Choroid plexus epithelial cell (primary cell): ENCODE measurements around the gene CCNF.

ENCODE experiments used
- DNase-seq: peaks from one replicate; pipeline ENCODE4 v3.0.0-alpha.2; 2010; ENCODE audit warnings: low read depth
- H3K4me3 ChIP-seq: 2 replicates; pipeline ENCODE4 v1.5.1; 2011; ENCODE audit warnings: low read depth, mild to moderate bottlenecking, control low read depth, low read length, moderate library complexity
- CTCF ChIP-seq: conservative IDR thresholded peaks from 2 replicates; pipeline ENCODE4 v1.5.1; 2011; ENCODE audit warnings: low read depth, mild to moderate bottlenecking, control low read depth, inconsistent platforms, low read length, moderate library complexity

Gene CCNF

GRCh38 chr16:2465653-2466415 is 36.6 kb downstream of the CCNF start:
- TF ChIP-seq CTCF, result peak; percentile 54
- no peak overlapping the region for H3K4me3 ChIP-seq
- no peak for DNase-seq

GRCh38 chr16:2466667-2467527 is 37.6 kb downstream of the CCNF start:
- no peak for TF ChIP-seq CTCF
- no peak overlapping the region for H3K4me3 ChIP-seq
- DNase-seq, result no peak

GRCh38 chr16:2467528-2468232 is 38.4 kb downstream of the CCNF start:
- peak overlapping the region; percentile 50 for H3K4me3 ChIP-seq
- peak; percentile 53 for DNase-seq
- TF ChIP-seq CTCF, result peak; percentile 12

GRCh38 chr16:2468233-2468724 is 39.0 kb downstream of the CCNF start:
- no peak for DNase-seq
- H3K4me3 ChIP-seq, result peak overlapping the region; percentile 50
- no peak for TF ChIP-seq CTCF

GRCh38 chr16:2468725-2469398 is 39.6 kb downstream of the CCNF start:
- no peak for DNase-seq
- TF ChIP-seq CTCF, result no peak
- H3K4me3 ChIP-seq, result no peak overlapping the region
